IMR-90 (cell line): ENCODE results near the gene RGL1.
A peak's percentile ranks its signal among the peaks of the same experiment; 100 is the strongest.

Experiments
- BHLHE40 ChIP-seq: fragments of 150-350 bp; IDR thresholded peaks from 2 replicates; pipeline ENCODE4 v1.6.1; 2016; ENCODE audit warnings: mild to moderate bottlenecking, low read depth, low read length
- CEBPB ChIP-seq: IDR thresholded peaks from 2 replicates; pipeline ENCODE4 v1.6.1; 2012; ENCODE audit warnings: low read depth, low read length, improper control_type of control experiment
- CTCF ChIP-seq: conservative IDR thresholded peaks from 2 replicates; pipeline ENCODE4 v1.5.1; 2012; ENCODE audit warnings: mild to moderate bottlenecking, low read depth, low read length, improper control_type of control experiment
- ELK1 ChIP-seq: fragments of 150-350 bp; IDR thresholded peaks from 2 replicates; pipeline ENCODE4 v1.6.1; 2016; ENCODE audit warnings: low read depth, mild to moderate bottlenecking, low read length, moderate library complexity, borderline replicate concordance
- FOS ChIP-seq: fragments of 150-350 bp; IDR thresholded peaks from 2 replicates; pipeline ENCODE4 v1.6.1; 2016; ENCODE audit warnings: low read depth, low read length
- MAFK ChIP-seq: IDR thresholded peaks from 2 replicates; pipeline ENCODE4 v1.6.1; 2012; ENCODE audit warnings: low read depth, low read length, improper control_type of control experiment
- MXI1 ChIP-seq: IDR thresholded peaks from 2 replicates; pipeline ENCODE4 v1.6.1; 2012; ENCODE audit warnings: low read depth, mild to moderate bottlenecking, low read length, moderate library complexity, borderline replicate concordance
- NFE2L2 ChIP-seq: fragments of 150-350 bp; IDR thresholded peaks from 2 replicates; pipeline ENCODE4 v1.6.1; 2016; ENCODE audit warnings: low read depth, mild to moderate bottlenecking, low read length
- POLR2A ChIP-seq: IDR thresholded peaks from 2 replicates; pipeline ENCODE4 v1.6.1; 2012; ENCODE audit warnings: mild to moderate bottlenecking, low read depth, low read length
- RAD21 ChIP-seq: IDR thresholded peaks from 2 replicates; pipeline ENCODE4 v1.6.1; 2012; ENCODE audit warnings: low read length, improper control_type of control experiment
- RCOR1 ChIP-seq: IDR thresholded peaks from 2 replicates; pipeline ENCODE4 v1.6.1; 2012; ENCODE audit warnings: mild to moderate bottlenecking, low read length, improper control_type of control experiment; ENCODE audit not compliant: insufficient replicate concordance
- RFX5 ChIP-seq: IDR thresholded peaks from 2 replicates; pipeline ENCODE4 v1.8.0; 2012; ENCODE audit warnings: low read depth, mild to moderate bottlenecking, low read length, moderate library complexity
- SMC3 ChIP-seq: fragments of 150-350 bp; IDR thresholded peaks from 2 replicates; pipeline ENCODE4 v1.6.1; 2016; ENCODE audit warnings: low read depth, mild to moderate bottlenecking, antibody characterized with exemption, low read length, moderate library complexity
- USF2 ChIP-seq: fragments of 150-350 bp; IDR thresholded peaks from 2 replicates; pipeline ENCODE4 v1.6.1; 2017; ENCODE audit warnings: mild to moderate bottlenecking, antibody characterized with exemption, low read length, low read depth

GRCh38 chr1:183812686-183813569, 8.0 kb downstream of the RGL1 start:
- TF ChIP-seq CTCF (no peak), USF2 (no peak), MAFK (no peak), POLR2A (no peak), CEBPB (no peak), ELK1 (no peak), SMC3 (no peak), BHLHE40 (no peak), FOS (no peak), MXI1 (0 out of 2 replicates have a peak, but pooled peaks have one; percentile 42), RFX5 (no peak), NFE2L2 (no peak), RAD21 (no peak), RCOR1 (no peak)
